HG03558 (cell line): ENCODE measurements around the gene PLA1A.
A peak's percentile ranks its signal among the peaks of the same experiment; 100 is the strongest.
"Not testable (repeated sequence)": the region's sequence is repeated elsewhere in the genome, so short reads cannot be mapped to it uniquely, and the experiment has no call there.

Experiments used
- ATAC-seq: cut with Tn5 transposase; IDR thresholded peaks from one replicate; pipeline ENCODE4 v1.9.1; 2021; ENCODE audit warnings: moderate number of reproducible peaks; ENCODE audit not compliant: unreplicated experiment; ENCODE audit errors: extremely low read depth

Gene PLA1A

GRCh38 chr3:119659606-119660291 lies 62.1 kb downstream of the PLA1A start:
- ATAC-seq, result no peak

- ATAC-seq, result no peak
Measured at GRCh38 chr3:119660474-119661440, 63.1 kb downstream of the PLA1A start, which contains the start of gene POPDC2. POPDC2 (minus strand) TSS chr3:119660589; CDS start chr3:119660423, 166 bp downstream.

- no peak for ATAC-seq
Measured at GRCh38 chr3:119662604-119663373, 65.1 kb downstream of the PLA1A start.

- no peak for ATAC-seq
Measured at GRCh38 chr3:119663885-119664284, 66.2 kb downstream of the PLA1A start.

GRCh38 chr3:119664370-119664769 lies 66.7 kb downstream of the PLA1A start:
- no peak for ATAC-seq

GRCh38 chr3:119664850-119665379 lies 67.2 kb downstream of the PLA1A start:
- no peak for ATAC-seq

GRCh38 chr3:119665954-119666559 lies 68.4 kb downstream of the PLA1A start:
- ATAC-seq, result no peak

GRCh38 chr3:119669906-119670570 lies 72.4 kb downstream of the PLA1A start:
- ATAC-seq, result no peak

GRCh38 chr3:119672776-119673175 lies 75.1 kb downstream of the PLA1A start:
- ATAC-seq, result no peak

- no peak for ATAC-seq
Measured at GRCh38 chr3:119673875-119674274, 76.2 kb downstream of the PLA1A start.

GRCh38 chr3:119675188-119675874 lies 77.6 kb downstream of the PLA1A start:
- no peak for ATAC-seq

- no peak for ATAC-seq
Measured at GRCh38 chr3:119676020-119676419, 78.3 kb downstream of the PLA1A start.

GRCh38 chr3:119676771-119677640 lies 79.3 kb downstream of the PLA1A start, which contains the start of gene COX17:
COX17 (minus strand) TSS chr3:119677406; CDS start chr3:119677310, 96 bp downstream.
- peak; percentile 81 for ATAC-seq

- no peak for ATAC-seq
Measured at GRCh38 chr3:119677641-119677934, 79.9 kb downstream of the PLA1A start.

GRCh38 chr3:119678209-119678608 lies 80.5 kb downstream of the PLA1A start:
- ATAC-seq, result not testable (repeated sequence)
